ENCODE results near the gene CREBRF. TPM values are rescaled to one million over a fixed set of nuclear protein-coding genes. Genes with fewer than 3 reads are reported as not detected.

CREBRF gene
- total and polyA plus RNA-seq, 9 of the 15 experiments (the other 6 are each of a cell fraction or from before 2014, with no cell fraction given): 1.1 to 4.9 (median 2.9) TPM

GRCh38 chr5:173057062-173057924 lies 1.1 kb downstream of the CREBRF start (continued):
- TF ChIP-seq ZNF140 (CRISPR knock-in tag; IDR thresholded peaks at IDR 0.05) (no peak), FOXJ3 (CRISPR knock-in tag; IDR thresholded peaks at IDR 0.05) (no peak), ETV1 (tag; conservative IDR thresholded peaks at IDR 0.05; ENCODE audit: low read depth) (peak; percentile 83), POLR2H (tag; IDR thresholded peaks at IDR 0.05; ENCODE audit: low read depth) (no peak), ASH1L (IDR thresholded peaks at IDR 0.05; ENCODE audit: borderline replicate concordance, low read depth, partially characterized antibody) (peak; percentile 96), UBTF (IDR thresholded peaks at IDR 0.05; ENCODE audit: borderline replicate concordance in 1 of 2, low read depth in 2 of 2, low read length in 2 of 2) (peak in 1 of 2 experiments; percentile 60; a peak in 1 of 4 replicates), RBM17 (IDR thresholded peaks at IDR 0.05; ENCODE audit: borderline replicate concordance, low read depth, low read length) (no peak), ETV5 (CRISPR knock-in tag; IDR thresholded peaks at IDR 0.05; ENCODE audit: low read depth) (peak; percentile 65), HNRNPLL (IDR thresholded peaks at IDR 0.05; ENCODE audit: low read depth, low read length, poor library complexity, severe bottlenecking) (no peak), DEAF1 (CRISPR knock-in tag; IDR thresholded peaks at IDR 0.05) (0 out of 2 replicates have a peak, but pooled peaks have one; percentile 29), ZNF407 (IDR thresholded peaks at IDR 0.05; ENCODE audit: low read depth) (peak; percentile 44; the same call in 1 of the 2 replicates), SETDB1 (IDR thresholded peaks at IDR 0.05; ENCODE audit: low read length) (no peak)
